ENCODE measurements around the gene SLC16A8. TPM values are rescaled to one million over a fixed set of nuclear protein-coding genes. Genes with fewer than 3 reads are reported as not detected.
A peak's percentile ranks its signal among the peaks of the same experiment; 100 is the strongest.

Gene SLC16A8
- total RNA-seq, 1 donor = 0.18 TPM

DNA sequence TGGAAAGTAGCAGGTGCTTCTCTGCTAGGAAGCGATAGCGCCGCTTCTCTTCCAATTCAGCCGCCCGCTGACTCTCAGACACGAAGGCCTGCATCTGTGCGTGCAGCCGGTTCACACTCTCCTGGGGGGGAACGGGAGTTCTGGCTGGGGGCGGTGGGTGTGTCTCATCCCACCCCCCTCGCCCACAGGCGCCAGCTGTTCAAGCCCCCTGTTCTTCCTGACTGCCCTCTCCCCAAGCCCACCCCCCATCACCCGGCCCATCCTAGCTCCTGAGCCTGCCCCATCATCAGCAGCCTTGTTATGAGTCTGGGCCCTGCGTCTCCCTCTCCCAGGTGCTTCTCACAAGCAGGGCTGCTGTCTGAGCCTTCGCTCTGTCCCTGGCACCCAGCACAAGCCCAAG, 13.1 kb upstream of the SLC16A8 start:
- DNase-seq (ENCODE audit: low read depth) = no peak
- H3K4me3 ChIP-seq (ENCODE audit: low read depth, low read length) = no peak overlapping the region
- TF ChIP-seq, protein P1, sequence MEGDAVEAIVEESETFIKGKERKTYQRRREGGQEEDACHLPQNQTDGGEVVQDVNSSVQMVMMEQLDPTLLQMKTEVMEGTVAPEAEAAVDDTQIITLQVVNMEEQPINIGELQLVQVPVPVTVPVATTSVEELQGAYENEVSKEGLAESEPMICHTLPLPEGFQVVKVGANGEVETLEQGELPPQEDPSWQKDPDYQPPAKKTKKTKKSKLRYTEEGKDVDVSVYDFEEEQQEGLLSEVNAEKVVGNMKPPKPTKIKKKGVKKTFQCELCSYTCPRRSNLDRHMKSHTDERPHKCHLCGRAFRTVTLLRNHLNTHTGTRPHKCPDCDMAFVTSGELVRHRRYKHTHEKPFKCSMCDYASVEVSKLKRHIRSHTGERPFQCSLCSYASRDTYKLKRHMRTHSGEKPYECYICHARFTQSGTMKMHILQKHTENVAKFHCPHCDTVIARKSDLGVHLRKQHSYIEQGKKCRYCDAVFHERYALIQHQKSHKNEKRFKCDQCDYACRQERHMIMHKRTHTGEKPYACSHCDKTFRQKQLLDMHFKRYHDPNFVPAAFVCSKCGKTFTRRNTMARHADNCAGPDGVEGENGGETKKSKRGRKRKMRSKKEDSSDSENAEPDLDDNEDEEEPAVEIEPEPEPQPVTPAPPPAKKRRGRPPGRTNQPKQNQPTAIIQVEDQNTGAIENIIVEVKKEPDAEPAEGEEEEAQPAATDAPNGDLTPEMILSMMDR (IDR thresholded peaks at IDR 0.05; ENCODE audit: insufficient read depth, low read length) = no peak

DNA sequence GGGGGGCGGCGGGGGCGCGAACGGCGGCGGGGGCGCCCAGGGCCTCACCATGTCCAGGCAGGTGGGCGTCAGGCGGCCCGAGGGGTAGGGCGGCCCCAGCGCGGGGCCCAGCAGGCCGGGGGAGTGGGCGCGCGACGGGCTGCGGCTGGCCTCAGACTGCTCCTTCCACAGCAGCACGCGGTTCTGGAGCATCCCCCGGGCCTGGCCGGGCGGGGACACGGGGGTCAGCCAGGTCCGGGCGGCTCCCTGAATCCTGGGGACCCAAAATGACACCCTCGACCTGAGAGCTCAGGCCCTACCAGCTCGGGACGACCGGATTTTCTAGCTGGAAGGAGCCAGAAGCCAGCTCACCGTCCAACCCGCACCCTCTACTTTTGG, 5.5 kb upstream of the SLC16A8 start:
- H3K4me3 ChIP-seq (ENCODE audit: low read depth, low read length) = no peak overlapping the region
- DNase-seq (ENCODE audit: low read depth) = no peak
- TF ChIP-seq, protein P1 (IDR thresholded peaks at IDR 0.05; ENCODE audit: insufficient read depth, low read length) = no peak

DNA sequence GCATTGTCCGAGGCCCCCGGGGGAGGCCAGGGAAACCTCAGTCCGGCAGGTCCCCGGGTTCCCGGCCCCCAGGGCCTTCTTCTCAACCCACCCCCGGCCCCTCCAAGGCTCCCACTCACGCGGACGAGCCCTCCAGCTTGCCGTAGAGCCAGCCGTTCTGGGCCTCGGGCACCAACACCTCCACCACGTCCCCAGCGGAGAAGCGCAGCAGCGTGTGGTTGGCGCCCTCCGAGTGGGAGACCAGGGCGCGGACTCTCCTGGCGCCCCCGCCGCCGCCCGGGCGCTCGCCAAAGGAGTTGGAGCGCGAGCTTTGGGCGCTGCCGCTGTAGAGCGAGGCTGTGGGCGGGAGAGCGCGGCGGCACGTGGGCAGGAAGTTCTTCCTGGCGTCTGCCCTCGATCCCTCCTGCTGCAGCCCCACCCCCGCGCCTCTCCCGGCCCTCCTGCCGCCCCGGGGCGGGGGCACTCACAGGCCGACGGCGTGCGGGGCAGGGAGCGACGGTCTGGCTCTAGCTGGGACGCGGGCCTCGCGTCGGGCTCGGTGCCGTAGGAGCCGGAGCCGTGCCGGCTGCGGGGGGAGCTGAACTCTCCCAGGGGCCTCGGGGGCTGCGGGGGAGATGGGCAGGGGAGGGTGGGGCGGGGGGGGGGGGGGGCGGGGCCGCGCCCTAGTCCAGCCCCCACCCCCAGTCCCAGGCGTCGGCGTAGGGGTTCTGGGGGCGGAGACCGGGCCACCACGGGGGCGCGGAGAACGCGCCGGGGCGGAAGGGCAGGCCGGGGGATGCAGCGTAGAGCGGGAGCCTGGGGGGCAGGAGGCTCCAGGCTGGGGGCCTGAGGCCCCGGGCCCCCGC, 4.9 kb upstream of the SLC16A8 start:
- peak overlapping the region; percentile 51 for H3K4me3 ChIP-seq (ENCODE audit: low read depth, low read length)
- TF ChIP-seq, protein P1 (IDR thresholded peaks at IDR 0.05; ENCODE audit: insufficient read depth, low read length) = no peak
- DNase-seq (ENCODE audit: low read depth) = peak; percentile 34

DNA sequence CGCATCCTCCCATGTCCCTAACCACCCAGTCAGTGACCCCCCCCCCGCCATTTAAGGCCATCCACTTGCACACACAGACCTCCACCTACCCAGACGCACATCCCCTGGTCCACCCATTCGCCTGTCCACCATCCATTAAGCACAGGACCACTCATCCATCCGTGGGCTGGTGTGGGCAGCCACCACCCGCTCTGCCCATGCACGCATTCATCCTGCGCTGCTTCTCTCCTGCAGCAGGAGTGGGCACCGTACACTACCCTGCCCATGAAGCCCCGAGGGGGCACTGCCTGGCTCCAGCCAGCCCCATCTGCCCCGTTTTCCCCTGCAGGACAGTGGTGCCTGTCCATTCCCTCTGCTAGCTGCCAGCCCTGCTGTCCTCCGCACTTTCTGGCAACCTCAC, 3.9 kb upstream of the SLC16A8 start:
- H3K4me3 ChIP-seq (ENCODE audit: low read depth, low read length) = no peak overlapping the region

DNA sequence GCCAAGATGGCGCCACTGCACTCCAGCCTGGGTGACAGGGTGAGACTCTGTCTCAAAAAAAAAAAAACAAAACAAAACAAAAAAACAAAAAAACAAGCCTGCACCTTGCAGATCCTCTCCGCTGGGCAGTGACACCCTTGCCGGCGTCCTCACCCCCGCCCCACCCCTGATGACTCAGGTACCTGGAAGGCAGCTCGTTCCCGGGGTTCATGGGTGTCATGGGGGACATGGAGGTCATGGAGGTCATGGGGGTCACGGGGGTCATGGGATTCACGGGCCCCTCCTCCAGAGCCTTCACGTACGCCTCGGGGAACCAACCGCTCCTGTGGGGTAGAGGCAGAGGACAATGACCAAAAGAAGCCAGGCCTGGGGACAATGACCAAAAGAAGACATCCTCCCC, 3.0 kb upstream of the SLC16A8 start:
- no peak for DNase-seq (ENCODE audit: low read depth)

More for the DNA sequence above, 3.9 kb upstream of the SLC16A8 start:
- DNase-seq (ENCODE audit: low read depth) = no peak
- TF ChIP-seq, protein P1 (IDR thresholded peaks at IDR 0.05; ENCODE audit: insufficient read depth, low read length) = no peak

DNA sequence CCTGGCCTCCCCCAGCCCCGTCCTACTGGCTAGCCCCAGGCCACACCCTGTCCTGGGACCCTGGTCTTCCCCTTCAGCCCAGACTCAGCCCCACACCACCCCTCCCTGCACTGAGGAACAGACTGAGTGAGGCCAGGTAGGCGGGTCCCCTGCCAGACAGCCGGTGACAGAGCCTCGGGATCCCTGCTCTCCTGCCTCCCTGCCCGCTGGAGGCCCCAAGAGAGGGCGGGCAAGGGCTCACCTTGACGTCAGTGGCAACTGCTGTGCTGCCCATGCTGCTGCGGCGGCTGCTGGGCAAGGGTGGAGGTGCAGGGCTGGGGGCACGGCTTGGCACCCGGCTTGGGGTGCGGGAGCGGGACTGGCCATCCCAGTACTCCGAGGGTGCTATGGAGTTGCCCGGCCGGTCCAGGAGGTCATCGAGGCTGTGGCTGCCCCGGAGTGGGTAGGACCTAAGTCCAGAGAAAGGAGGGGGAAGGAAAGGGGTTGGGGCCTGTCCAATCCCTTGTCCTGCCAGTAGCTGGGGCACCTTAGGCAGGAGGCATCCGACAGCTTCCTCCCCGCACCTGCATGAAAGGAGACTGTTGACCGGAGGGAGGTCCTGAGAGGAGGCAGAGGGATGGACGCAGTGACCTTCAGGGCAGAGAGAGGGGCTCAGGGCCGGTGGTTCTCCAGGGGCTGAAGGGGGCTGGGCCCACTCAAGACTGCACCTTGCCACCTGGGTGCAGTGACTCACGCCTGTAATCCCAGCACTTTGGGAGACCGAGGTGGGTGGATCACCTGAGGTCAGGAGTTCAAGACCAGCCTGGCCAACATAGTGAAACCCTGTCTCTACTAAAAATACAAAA, 2.2 kb upstream of the SLC16A8 start:
- no peak overlapping the region for H3K4me3 ChIP-seq (ENCODE audit: low read depth, low read length)
- TF ChIP-seq, protein P1 (IDR thresholded peaks at IDR 0.05; ENCODE audit: insufficient read depth, low read length) = no peak
- no peak for DNase-seq (ENCODE audit: low read depth)

More for the DNA sequence above, 3.0 kb upstream of the SLC16A8 start:
- H3K4me3 ChIP-seq (ENCODE audit: low read depth, low read length) = no peak overlapping the region
- TF ChIP-seq, protein P1 (IDR thresholded peaks at IDR 0.05; ENCODE audit: insufficient read depth, low read length) = no peak

All from fibroblast of the aortic adventitia (primary cell).